ENCODE measurements around the gene NUP210L.

The NUP210L gene

GRCh38 chr1:153953859-153954365 lies 201.0 kb downstream of the NUP210L start:
- DNase-seq (ENCODE audit: extremely low spot score, insufficient read length, low read depth): no peak
- FAIRE-seq: no peak

- no peak for DNase-seq (ENCODE audit: extremely low spot score, insufficient read length, low read depth)
- FAIRE-seq: no peak
Measured at GRCh38 chr1:153951801-153952200, 203.1 kb downstream of the NUP210L start.

- no peak for FAIRE-seq
Measured at GRCh38 chr1:153951183-153951582, 203.7 kb downstream of the NUP210L start.

GRCh38 chr1:153946622-153947241 lies 208.1 kb downstream of the NUP210L start, which contains the start of gene DENND4B:
Gene DENND4B, minus strand, starts transcription at chr1:153946718. Its CDS starts 2,344 bp downstream, at chr1:153944374.
- DNase-seq (ENCODE audit: extremely low spot score, insufficient read length, low read depth) (peak; percentile 88), FAIRE-seq (peak; percentile 73)

More at GRCh38 chr1:153951183-153951582, 203.7 kb downstream of the NUP210L start:
- no peak for DNase-seq (ENCODE audit: extremely low spot score, insufficient read length, low read depth)

GRCh38 chr1:153945795-153946621 lies 208.9 kb downstream of the NUP210L start:
- FAIRE-seq (peak; percentile 97), DNase-seq (ENCODE audit: extremely low spot score, insufficient read length, low read depth) (peak; percentile 80)

GRCh38 chr1:153945131-153945794 lies 209.6 kb downstream of the NUP210L start:
- FAIRE-seq (no peak), DNase-seq (ENCODE audit: extremely low spot score, insufficient read length, low read depth) (no peak)

- DNase-seq (ENCODE audit: extremely low spot score, insufficient read length, low read depth) (no peak), FAIRE-seq (no peak)
Measured at GRCh38 chr1:153944827-153945117, 210.1 kb downstream of the NUP210L start.

- no peak for FAIRE-seq
- no peak for DNase-seq (ENCODE audit: extremely low spot score, insufficient read length, low read depth)
Measured at GRCh38 chr1:153944005-153944826, 210.7 kb downstream of the NUP210L start.

GRCh38 chr1:153942766-153943549 lies 211.9 kb downstream of the NUP210L start:
- DNase-seq (ENCODE audit: extremely low spot score, insufficient read length, low read depth) (no peak), FAIRE-seq (no peak)
